H1 (cell line): ENCODE data around the gene FAT1. TPM values are rescaled to one million over a fixed set of nuclear protein-coding genes. Genes with fewer than 3 reads are reported as not detected.

Experiments
- CTCF ChIA-PET: fragments of 300-600 bp; sonication (Branson Sonifier 250); formaldehyde crosslinking; loops from one replicate; lab custom pipeline; 2021; ENCODE audit not compliant: partially characterized antibody; lab: Charles Lee
- POLR2A ChIA-PET: fragments of 300-600 bp; sonication (Branson Sonifier 250); formaldehyde crosslinking; loops from one replicate; lab custom pipeline; 2021; ENCODE audit warnings: inconsistent platforms; ENCODE audit not compliant: partially characterized antibody; lab: Charles Lee
- DNase-seq, 2 experiments: peaks; one replicate each; pipeline versions ENCODE4 v3.0.0 to v3.0.0-alpha.2; 2010 to 2022; ENCODE audit warnings: low spot score in 2 of 2, low read depth in 1 of 2, mixed read lengths in 1 of 2
- FAIRE-seq: peaks from 2 replicates; lab custom pipeline; 2011; peaks lifted over from hg19 to GRCh38; lab: Jason Lieb, UNC
- H2AFZ ChIP-seq: 2 replicates; pipeline ENCODE4 v1.8.1; 2012; ENCODE audit warnings: low read length, inconsistent platforms
- H2AK5ac ChIP-seq: 2 replicates; pipeline ENCODE4 v1.6.1; 2013; ENCODE audit warnings: low read depth, low read length
- H2BK120ac ChIP-seq: replicated peaks from 2 replicates; pipeline ENCODE3; 2013; ENCODE audit warnings: low read depth, low read length, inconsistent platforms
- H2BK12ac ChIP-seq: 2 replicates; pipeline ENCODE4 v1.6.1; 2013; ENCODE audit warnings: low read depth, low read length
- H2BK15ac ChIP-seq: 2 replicates; pipeline ENCODE4 v1.6.1; 2013; ENCODE audit warnings: low read length
- H2BK20ac ChIP-seq: 2 replicates; pipeline ENCODE4 v1.6.1; 2013; ENCODE audit warnings: low read length
- H2BK5ac ChIP-seq: 2 replicates; pipeline ENCODE4 v1.6.1; 2013; ENCODE audit warnings: low read depth, low read length
- H3K14ac ChIP-seq: 2 replicates; pipeline ENCODE4 v1.6.1; 2013; ENCODE audit warnings: inconsistent platforms; ENCODE audit not compliant: insufficient read length
- H3K18ac ChIP-seq: 2 replicates; pipeline ENCODE4 v1.6.1; 2013; ENCODE audit warnings: low read length; ENCODE audit errors: extremely low read depth
- H3K23ac ChIP-seq: 2 replicates; pipeline ENCODE4 v1.6.1; 2013; ENCODE audit warnings: inconsistent platforms; ENCODE audit not compliant: insufficient read length
- H3K23me2 ChIP-seq: 2 replicates; pipeline ENCODE4 v1.6.1; 2013; ENCODE audit warnings: low read depth, low read length
- H3K27ac ChIP-seq: 2 replicates; pipeline ENCODE4 v1.6.1; 2011; ENCODE audit warnings: low read depth, low read length, inconsistent platforms
- H3K27me3 ChIP-seq, 4 experiments: replicated peaks in 1 of 4; 1 replicate in 1 of 4; 2 replicates in 3 of 4; pipeline versions ENCODE4 v1.6.1 to v1.8.1; 2011 to 2013; ENCODE audit warnings: low read length in 3 of 4, mild to moderate bottlenecking in 3 of 4, inconsistent platforms in 2 of 4, mixed read lengths in 2 of 4, moderate library complexity in 1 of 4; ENCODE audit not compliant: control insufficient read depth in 3 of 4, insufficient read depth in 3 of 4; ENCODE audit errors: extremely low read depth in 1 of 4
- H3K36me3 ChIP-seq, 4 experiments: 2 replicates each; pipeline versions ENCODE4 v1.6.1 to v1.8.1; 2011 to 2013; ENCODE audit warnings: mild to moderate bottlenecking in 4 of 4, low read length in 3 of 4, moderate library complexity in 2 of 4, control low read depth in 1 of 4, inconsistent platforms in 1 of 4; ENCODE audit not compliant: insufficient read depth in 4 of 4, control insufficient read depth in 2 of 4
- H3K4ac ChIP-seq: replicated peaks from 2 replicates; pipeline ENCODE3; 2013; ENCODE audit warnings: low read length, low read depth, mixed read lengths, inconsistent platforms; ENCODE audit not compliant: insufficient read length
- H3K4me1 ChIP-seq, 4 experiments: replicated peaks in 1 of 4; 1 replicate in 1 of 4; 2 replicates in 3 of 4; pipeline versions ENCODE4 v1.6.1 to v1.8.1; 2011 to 2013; ENCODE audit warnings: low read length in 3 of 4, inconsistent platforms in 2 of 4, mixed read lengths in 1 of 4; ENCODE audit not compliant: insufficient read depth in 4 of 4, control insufficient read depth in 3 of 4
- H3K4me2 ChIP-seq, 2 experiments: 2 replicates each; pipeline versions ENCODE4 v1.6.1 to v1.8.1; 2011 to 2013; ENCODE audit warnings: low read depth in 2 of 2, low read length in 2 of 2, control low read depth in 1 of 2, inconsistent platforms in 1 of 2, mild to moderate bottlenecking in 1 of 2; ENCODE audit not compliant: insufficient read depth in 1 of 2
- H3K4me3 ChIP-seq, 4 experiments: fragments of 200-600, 300-600 bp in 1 of 4; sonication (generic), shearing (Covaris generic), sonication (Bioruptor Twin) in 1 of 4; 2 replicates each; pipeline versions ENCODE4 v1.5.1 to v1.8.1; 2011 to 2016; ENCODE audit warnings: low read length in 4 of 4, low read depth in 3 of 4, control low read depth in 2 of 4, inconsistent platforms in 2 of 4, mild to moderate bottlenecking in 2 of 4, mixed read lengths in 1 of 4, moderate library complexity in 1 of 4; ENCODE audit not compliant: insufficient read depth in 2 of 4; ENCODE audit errors: extremely low read depth in 1 of 4
- H3K56ac ChIP-seq: replicated peaks from 2 replicates; pipeline ENCODE3; 2013; ENCODE audit warnings: low read depth, mild to moderate bottlenecking, mixed read lengths, low read length, inconsistent platforms; ENCODE audit not compliant: insufficient read length
- H3K79me1 ChIP-seq: 2 replicates; pipeline ENCODE4 v1.6.1; 2013; ENCODE audit warnings: low read depth, low read length, control low read depth
- H3K79me2 ChIP-seq, 2 experiments: 2 replicates each; pipeline versions ENCODE4 v1.6.1 to v1.8.1; 2012 to 2013; ENCODE audit warnings: low read length in 2 of 2, mild to moderate bottlenecking in 2 of 2, inconsistent platforms in 1 of 2; ENCODE audit not compliant: insufficient read depth in 2 of 2, control insufficient read depth in 1 of 2
- H3K9ac ChIP-seq, 4 experiments: replicated peaks in 1 of 4; 1 replicate in 1 of 4; 2 replicates in 3 of 4; pipeline versions ENCODE4 v1.6.1 to v1.8.1; 2011 to 2013; ENCODE audit warnings: low read depth in 3 of 4, low read length in 3 of 4, control low read depth in 2 of 4, mild to moderate bottlenecking in 2 of 4, moderate library complexity in 2 of 4, inconsistent platforms in 1 of 4; ENCODE audit errors: extremely low read depth in 1 of 4
- H3K9me3 ChIP-seq, 2 experiments: 2 replicates each; pipeline versions ENCODE4 v1.6.1 to v1.8.1; 2012 to 2013; ENCODE audit warnings: mild to moderate bottlenecking in 2 of 2, moderate library complexity in 2 of 2, control low read depth in 1 of 2, inconsistent platforms in 1 of 2, low read depth in 1 of 2, low read length in 1 of 2, mixed read lengths in 1 of 2; ENCODE audit not compliant: insufficient read depth in 2 of 2
- H4K20me1 ChIP-seq, 2 experiments: replicated peaks in 1 of 2; 2 replicates each; pipeline versions ENCODE3 to v1.8.1; 2011 to 2013; ENCODE audit warnings: inconsistent platforms in 2 of 2, low read length in 2 of 2, mild to moderate bottlenecking in 1 of 2; ENCODE audit not compliant: insufficient read depth in 2 of 2, control insufficient read depth in 1 of 2
- H4K5ac ChIP-seq: 2 replicates; pipeline ENCODE4 v1.6.1; 2013; ENCODE audit warnings: low read length, low read depth, mixed read lengths, inconsistent platforms; ENCODE audit not compliant: insufficient read length
- H4K8ac ChIP-seq: 2 replicates; pipeline ENCODE4 v1.8.0; 2013; ENCODE audit warnings: mild to moderate bottlenecking, moderate library complexity, low read length, inconsistent platforms; ENCODE audit not compliant: insufficient read depth; ENCODE audit errors: extremely low read depth
- H4K91ac ChIP-seq: replicated peaks from 2 replicates; pipeline ENCODE3; 2013; ENCODE audit warnings: low read length, mixed read lengths, inconsistent platforms; ENCODE audit not compliant: insufficient read length
- CBX5 ChIP-seq: fragments of 300-800, 300-1000 bp; sonication (generic); IDR thresholded peaks from 2 replicates; pipeline ENCODE4 v1.7.1; 2016; ENCODE audit warnings: antibody characterized with exemption, low read length, low read depth
- CHD1 ChIP-seq: IDR thresholded peaks from 2 replicates; pipeline ENCODE4 v1.6.1; 2012; ENCODE audit warnings: low read depth, low read length, improper control_type of control experiment
- POLR2AphosphoS5 ChIP-seq: IDR thresholded peaks from 2 replicates; pipeline ENCODE4 v1.6.1; 2011; ENCODE audit warnings: low read depth, low read length
- SIN3A ChIP-seq, 2 experiments: IDR thresholded peaks in 1 of 2; conservative IDR thresholded peaks in 1 of 2; 2 replicates each; pipeline ENCODE4 v1.6.1; 2011 to 2012; ENCODE audit warnings: low read length in 2 of 2, improper control_type of control experiment in 1 of 2, low read depth in 1 of 2, mild to moderate bottlenecking in 1 of 2
- SRF ChIP-seq: IDR thresholded peaks from 2 replicates; pipeline ENCODE4 v1.6.1; 2011; ENCODE audit warnings: mild to moderate bottlenecking, low read depth, low read length, moderate library complexity
- TAF1 ChIP-seq: IDR thresholded peaks from 2 replicates; pipeline ENCODE4 v1.6.1; 2011; ENCODE audit warnings: mild to moderate bottlenecking, low read depth, low read length
- TBP ChIP-seq: IDR thresholded peaks from 2 replicates; pipeline ENCODE4 v1.6.1; 2011; ENCODE audit warnings: low read depth, low read length, improper control_type of control experiment
- WGBS, 2 experiments: shearing (Covaris generic) in 1 of 2; methylation state at CpG; one replicate each; pipeline versions ENCODE4 v1.1.6 to v1.1.7; 2013 to 2015; ENCODE audit warnings: low lambda C conversion rate in 2 of 2, mixed read lengths in 2 of 2, inconsistent platforms in 1 of 2, low coverage in 1 of 2, missing lambda C conversion rate in 1 of 2; ENCODE audit not compliant: insufficient replicate concordance in 2 of 2, insufficient coverage in 1 of 2, insufficient read length in 1 of 2; ENCODE audit errors: extremely low coverage in 1 of 2, missing lambda C conversion rate in 1 of 2; 5-methylcytosine and 5-hydroxymethylcytosine counted together
- polyA plus RNA-seq, 7 experiments: library from polyadenylated mRNA; depleted of rRNA in 3 of 7; stranded (reverse) in 5 of 7; unstranded in 2 of 7; fragments of >200 nt in 5 of 7; fragments of 200-250 nt in 2 of 7; gene quantifications; 1 replicate in 5 of 7; 2 replicates in 1 of 7; 4 replicates in 1 of 7; pipeline versions ENCODE4 v1.2.1 to v1.2.3, GENCODE V29; 2011 to 2013; ENCODE audit warnings: missing spikeins in 2 of 7, mixed read lengths in 2 of 7
- total RNA-seq: library from RNA; stranded (reverse); fragmentation: NEBNext Ultra II Directional; extraction: Animal tissue kit (Norgen Biotek cat#: 25700); gene quantifications from 2 replicates; pipeline ENCODE4 v1.2.1, GENCODE V29; 2021

The FAT1 gene
- total and polyA plus RNA-seq, 2 of the 8 experiments (the other 6 are each of a cell fraction or from before 2014, with no cell fraction given) = 94.4 to 137 TPM

- no peaks in the 10 kb centered on the region for H3K23me2 ChIP-seq
- FAIRE-seq = no peak
- CTCF ChIA-PET = interaction anchor here (1.5 kb wide), 1 partner anchor 37 kb away, joined by 3 read pairs; the partner anchor contains the start of gene MTNR1A
- no peak overlapping the region for H2AFZ ChIP-seq
- no peak overlapping the region for H3K56ac ChIP-seq
- H3K36me3 ChIP-seq = peaks cover 15 to 68% (median 39%) of the 10 kb centered on the region in 4 experiments
- no peak overlapping the region for H2BK5ac ChIP-seq
- no peak overlapping the region for H4K5ac ChIP-seq
- H4K20me1 ChIP-seq = peaks cover 0 to 4% of the 10 kb centered on the region in 2 experiments
- H4K91ac ChIP-seq = no peak overlapping the region
- H3K79me1 ChIP-seq = no peaks in the 10 kb centered on the region
- H3K4me2 ChIP-seq = no peak overlapping the region
- H2BK15ac ChIP-seq = no peak overlapping the region
- H2BK12ac ChIP-seq = no peak overlapping the region
- no peak for DNase-seq
- no peak overlapping the region for H2BK120ac ChIP-seq
- WGBS, 2 experiments = 90% methylated on average over 6 of the region's 6 CpGs; no CpG with 5 or more reads in 1 of the 2 experiments
- POLR2A ChIA-PET = interaction anchor here (1.2 kb wide), 1 partner anchor 131 kb away, joined by 3 read pairs; no protein-coding TSS in a partner anchor
- no peak overlapping the region for H3K4ac ChIP-seq
- no peak overlapping the region for H3K23ac ChIP-seq
- no peaks in the 10 kb centered on the region for H3K79me2 ChIP-seq
- H3K14ac ChIP-seq = no peak overlapping the region
- no peaks in the 10 kb centered on the region; a peak in 1 of 7 replicates for H3K4me1 ChIP-seq
- H4K8ac ChIP-seq = no peak overlapping the region
- no peak overlapping the region for H2AK5ac ChIP-seq
- no peak overlapping the region for H3K9ac ChIP-seq
- no peaks in the 10 kb centered on the region; a peak in 1 of 4 replicates for H3K9me3 ChIP-seq
- no peak overlapping the region for H3K27ac ChIP-seq
- H2BK20ac ChIP-seq = no peak overlapping the region
- H3K27me3 ChIP-seq = no peaks in the 10 kb centered on the region
- H3K18ac ChIP-seq = no peak overlapping the region
- H3K4me3 ChIP-seq = no peak overlapping the region
- TF ChIP-seq TBP = no peak
- TF ChIP-seq CHD1 = no peak
- TF ChIP-seq SRF = no peak
- no peak for TF ChIP-seq CBX5
- no peak for TF ChIP-seq POLR2AphosphoS5
- no peak for TF ChIP-seq SIN3A (conservative IDR thresholded peaks at IDR 0.05 in 1 of 2, IDR thresholded peaks at IDR 0.05 in 1 of 2; ENCODE audit: low read depth in 1 of 2, low read length in 2 of 2)
- no peak for TF ChIP-seq TAF1
Measured at GRCh38 chr4:186591651-186592050, 132.0 kb downstream of the FAT1 start.
